Fibroblast of pulmonary artery (primary cell): Measurements from ENCODE around the gene KCNN3.
A peak's percentile ranks its signal among the peaks of the same experiment; 100 is the strongest.

ENCODE experiments used
- DNase-seq: peaks from one replicate; pipeline ENCODE4 v3.0.0-alpha.2; 2010; ENCODE audit warnings: low read depth
- H3K4me3 ChIP-seq: replicated peaks from 2 replicates; pipeline ENCODE4 v1.5.1; 2011; ENCODE audit warnings: low read depth, mild to moderate bottlenecking, control low read depth, low read length, moderate library complexity
- TF ChIP-seq, protein P1 (sequence below): IDR thresholded peaks from 2 replicates; pipeline ENCODE4 v1.5.1; 2011; ENCODE audit warnings: mild to moderate bottlenecking, control low read depth, low read length, inconsistent platforms; ENCODE audit errors: missing control alignments

The KCNN3 gene

DNA sequence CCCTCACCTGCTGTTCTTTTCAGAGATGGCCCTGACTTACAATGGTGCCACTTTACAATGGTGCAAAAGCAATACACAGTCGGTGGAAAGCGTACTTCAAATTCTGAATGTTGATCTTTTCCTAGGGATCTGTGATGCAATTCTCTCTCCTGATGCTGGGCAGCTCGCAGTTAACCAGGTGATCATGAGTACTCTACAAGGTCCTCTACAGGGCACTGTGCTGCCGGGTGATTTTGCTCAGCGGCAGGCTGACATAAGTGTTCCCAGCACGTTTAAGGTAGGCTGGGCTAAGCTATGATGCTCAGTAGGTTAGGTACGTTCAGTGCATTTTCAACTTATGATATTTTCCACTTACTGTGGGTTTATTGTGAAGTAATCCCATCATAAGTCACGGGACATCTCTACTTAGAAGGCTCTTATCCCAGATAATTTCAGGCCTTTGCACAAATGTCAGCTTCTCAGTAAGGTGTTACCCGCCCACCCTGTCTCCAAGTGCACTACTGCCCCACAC lies 126.5 kb downstream of the KCNN3 start:
- H3K4me3 ChIP-seq = no peak overlapping the region
- TF ChIP-seq, protein P1, sequence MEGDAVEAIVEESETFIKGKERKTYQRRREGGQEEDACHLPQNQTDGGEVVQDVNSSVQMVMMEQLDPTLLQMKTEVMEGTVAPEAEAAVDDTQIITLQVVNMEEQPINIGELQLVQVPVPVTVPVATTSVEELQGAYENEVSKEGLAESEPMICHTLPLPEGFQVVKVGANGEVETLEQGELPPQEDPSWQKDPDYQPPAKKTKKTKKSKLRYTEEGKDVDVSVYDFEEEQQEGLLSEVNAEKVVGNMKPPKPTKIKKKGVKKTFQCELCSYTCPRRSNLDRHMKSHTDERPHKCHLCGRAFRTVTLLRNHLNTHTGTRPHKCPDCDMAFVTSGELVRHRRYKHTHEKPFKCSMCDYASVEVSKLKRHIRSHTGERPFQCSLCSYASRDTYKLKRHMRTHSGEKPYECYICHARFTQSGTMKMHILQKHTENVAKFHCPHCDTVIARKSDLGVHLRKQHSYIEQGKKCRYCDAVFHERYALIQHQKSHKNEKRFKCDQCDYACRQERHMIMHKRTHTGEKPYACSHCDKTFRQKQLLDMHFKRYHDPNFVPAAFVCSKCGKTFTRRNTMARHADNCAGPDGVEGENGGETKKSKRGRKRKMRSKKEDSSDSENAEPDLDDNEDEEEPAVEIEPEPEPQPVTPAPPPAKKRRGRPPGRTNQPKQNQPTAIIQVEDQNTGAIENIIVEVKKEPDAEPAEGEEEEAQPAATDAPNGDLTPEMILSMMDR = no peak
- no peak for DNase-seq

DNA sequence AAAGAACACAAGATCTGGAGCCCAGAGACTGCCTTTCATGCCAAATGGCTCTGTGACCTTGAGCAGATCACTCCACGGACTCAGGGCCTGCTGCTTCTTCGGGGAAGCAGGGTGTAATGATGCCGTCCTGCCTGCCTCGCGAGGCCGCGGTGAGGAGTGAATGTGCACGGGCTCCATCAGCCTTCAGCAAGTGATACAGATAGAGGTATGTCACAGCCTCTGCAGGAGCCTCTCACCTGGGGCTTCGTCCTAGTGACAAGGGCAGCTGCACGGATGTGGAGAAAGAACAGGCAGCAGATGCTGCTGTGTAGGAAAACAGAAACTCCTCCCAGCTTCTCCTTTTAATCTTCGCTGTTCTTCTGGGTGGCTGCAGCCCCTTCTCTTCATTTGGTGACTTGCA lies 127.5 kb downstream of the KCNN3 start:
- H3K4me3 ChIP-seq = no peak overlapping the region
- DNase-seq = no peak
- TF ChIP-seq, protein P1 = no peak

DNA sequence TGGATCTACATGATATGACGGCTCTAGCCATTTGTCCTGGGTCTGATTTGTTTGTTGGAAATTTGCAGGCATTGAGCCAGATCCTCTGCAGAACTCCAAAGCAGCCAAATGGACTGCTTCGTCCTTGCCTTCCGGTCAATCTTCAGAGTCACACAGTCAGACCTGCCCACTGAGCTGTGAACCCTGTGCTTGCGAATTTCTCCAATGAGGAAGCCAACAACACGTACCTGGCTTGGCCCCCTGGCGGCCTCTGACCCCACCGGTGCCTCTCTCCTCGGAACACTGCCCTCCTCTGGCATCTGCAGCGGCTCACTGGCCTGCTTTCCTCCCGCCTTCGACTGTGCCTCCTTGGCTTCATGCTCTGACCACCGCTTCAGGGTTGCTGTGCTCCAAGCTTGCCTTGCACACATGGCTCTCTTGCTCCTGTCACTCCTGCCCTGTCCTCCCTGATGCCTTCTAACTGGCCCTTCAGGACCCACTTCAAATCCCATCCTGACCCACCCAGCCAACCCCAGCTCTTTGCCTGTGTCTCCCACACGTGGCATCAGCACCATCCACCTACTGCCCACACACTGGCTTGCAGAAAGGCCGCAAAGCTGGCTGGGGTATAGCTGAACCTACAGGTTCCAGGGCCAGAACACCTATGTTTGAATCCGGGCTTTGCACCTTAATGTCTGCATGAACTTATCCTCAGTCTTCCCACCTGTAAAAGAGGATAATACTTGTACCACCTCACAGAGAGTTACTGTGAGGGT lies 128.2 kb downstream of the KCNN3 start:
- H3K4me3 ChIP-seq = no peak overlapping the region
- DNase-seq = peak; percentile 45
- TF ChIP-seq, protein P1 = peak; percentile 12

DNA sequence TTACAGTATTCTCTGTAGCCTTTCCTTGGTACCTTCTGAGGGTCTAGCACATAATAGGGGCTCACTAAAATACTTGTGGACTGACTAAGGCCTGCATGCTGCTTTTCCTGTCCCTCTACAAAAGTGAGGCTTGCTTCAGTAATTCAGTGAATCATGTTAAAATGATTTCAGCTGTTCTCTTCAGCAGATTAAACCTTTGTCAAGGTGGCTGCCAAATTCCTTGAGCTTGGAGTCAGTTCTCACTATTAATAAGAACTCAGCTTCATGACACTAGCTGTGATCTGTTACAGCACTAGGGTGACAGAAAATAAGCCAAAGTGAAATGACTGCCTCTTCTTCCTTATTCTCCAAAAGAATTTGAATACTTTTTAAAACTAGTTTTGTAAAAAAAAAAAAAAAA lies 128.8 kb downstream of the KCNN3 start:
- H3K4me3 ChIP-seq = no peak overlapping the region
- TF ChIP-seq, protein P1 = no peak
- peak; percentile 39 for DNase-seq

DNA sequence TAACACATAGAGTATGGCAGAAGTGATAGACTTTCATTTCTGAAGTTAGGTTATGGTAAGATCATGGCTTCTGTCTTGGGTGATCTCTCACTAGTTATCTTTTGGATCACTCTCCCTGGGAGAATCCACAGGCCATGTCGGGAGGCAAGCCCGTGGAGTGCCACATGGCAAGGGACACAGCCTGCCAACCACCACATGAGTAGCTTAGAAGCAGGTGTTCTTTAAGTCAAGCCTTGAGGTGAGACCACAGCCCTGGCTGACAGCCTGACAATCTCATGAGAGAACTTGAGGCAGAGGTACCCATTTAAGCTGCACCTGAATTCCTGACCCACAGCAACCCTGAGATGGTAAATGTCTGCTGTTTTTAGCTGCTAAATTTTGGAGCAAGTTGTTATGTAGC lies 130.4 kb downstream of the KCNN3 start:
- no peak for DNase-seq
- H3K4me3 ChIP-seq = no peak overlapping the region
- TF ChIP-seq, protein P1 = no peak

DNA sequence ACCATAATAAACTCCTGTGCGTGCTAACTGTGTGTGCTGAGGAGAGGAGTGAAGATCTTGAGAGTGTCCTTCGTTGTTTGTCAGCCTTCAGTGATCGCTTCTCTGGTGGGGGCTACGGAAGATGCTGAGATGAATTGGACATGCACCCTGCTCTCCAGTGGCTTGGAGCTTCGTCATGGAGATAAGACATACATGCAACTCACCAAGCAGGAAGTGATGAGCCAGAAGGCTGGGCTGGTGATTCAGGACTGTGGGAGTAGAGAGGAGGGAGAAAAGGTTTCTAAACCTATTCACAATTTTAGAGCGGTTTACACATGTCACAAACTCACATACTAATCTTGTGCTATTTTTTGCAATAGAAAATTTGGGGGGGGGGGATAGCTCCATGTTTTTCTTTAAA lies 133.2 kb downstream of the KCNN3 start:
- TF ChIP-seq, protein P1 = no peak
- DNase-seq = peak; percentile 86
- H3K4me3 ChIP-seq = no peak overlapping the region

DNA sequence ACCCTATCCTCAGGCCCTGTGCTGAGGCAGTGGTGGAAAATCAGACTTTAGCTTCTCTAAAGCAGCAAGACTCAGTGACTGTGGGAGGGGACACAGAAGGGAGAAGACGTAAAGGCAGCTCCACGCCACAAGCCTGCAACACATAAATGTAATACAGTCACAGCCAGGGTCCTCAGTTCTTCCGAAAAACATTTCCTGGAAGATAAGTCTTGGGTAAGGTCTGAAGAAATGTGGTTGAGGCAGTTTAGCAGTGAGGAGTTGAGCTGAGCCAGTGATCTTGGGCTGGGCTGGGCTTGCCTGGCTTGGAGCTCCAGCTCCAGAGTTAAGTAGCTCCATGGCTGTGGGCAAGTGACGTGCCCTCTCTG lies 134.3 kb downstream of the KCNN3 start:
- no peak for DNase-seq
- TF ChIP-seq, protein P1 = no peak

More for the DNA sequence above, 134.3 kb downstream of the KCNN3 start:
- no peak overlapping the region for H3K4me3 ChIP-seq
